ENCODE data around the gene FAM170A.

The FAM170A gene, protein sequence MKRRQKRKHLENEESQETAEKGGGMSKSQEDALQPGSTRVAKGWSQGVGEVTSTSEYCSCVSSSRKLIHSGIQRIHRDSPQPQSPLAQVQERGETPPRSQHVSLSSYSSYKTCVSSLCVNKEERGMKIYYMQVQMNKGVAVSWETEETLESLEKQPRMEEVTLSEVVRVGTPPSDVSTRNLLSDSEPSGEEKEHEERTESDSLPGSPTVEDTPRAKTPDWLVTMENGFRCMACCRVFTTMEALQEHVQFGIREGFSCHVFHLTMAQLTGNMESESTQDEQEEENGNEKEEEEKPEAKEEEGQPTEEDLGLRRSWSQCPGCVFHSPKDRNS

GRCh38 chr5:119629339-119629738 is at the start of gene FAM170A:
FAM170A (plus strand) TSS chr5:119629558; CDS start chr5:119629769, 211 bp downstream.
- no peak for DNase-seq

DNA sequence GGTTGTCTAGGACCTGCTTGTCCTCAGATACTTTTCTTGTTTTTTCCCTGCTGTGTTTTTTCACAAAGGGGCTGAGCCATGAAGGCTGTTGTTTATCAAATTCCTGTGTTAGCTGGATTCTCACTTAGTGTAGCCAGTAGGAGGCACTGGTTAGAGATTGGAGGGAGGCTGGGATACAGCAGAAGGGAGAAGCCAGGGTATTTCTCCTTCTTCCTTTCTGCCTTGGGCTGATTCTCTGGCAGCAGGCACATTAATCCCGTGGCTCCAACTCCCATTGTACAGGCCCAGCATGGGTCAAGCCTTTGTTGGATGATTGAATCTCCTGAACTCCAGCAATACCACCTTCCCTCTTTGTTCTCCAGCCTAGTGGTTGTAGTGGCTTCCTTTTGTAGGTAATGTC is 46.4 kb upstream of the FAM170A start:
- no peak for DNase-seq

GRCh38 chr5:119583684-119584083 is 45.7 kb upstream of the FAM170A start:
- peak; percentile 22 for DNase-seq

GRCh38 chr5:119596046-119596445 is 33.3 kb upstream of the FAM170A start:
- DNase-seq, result no peak

DNA sequence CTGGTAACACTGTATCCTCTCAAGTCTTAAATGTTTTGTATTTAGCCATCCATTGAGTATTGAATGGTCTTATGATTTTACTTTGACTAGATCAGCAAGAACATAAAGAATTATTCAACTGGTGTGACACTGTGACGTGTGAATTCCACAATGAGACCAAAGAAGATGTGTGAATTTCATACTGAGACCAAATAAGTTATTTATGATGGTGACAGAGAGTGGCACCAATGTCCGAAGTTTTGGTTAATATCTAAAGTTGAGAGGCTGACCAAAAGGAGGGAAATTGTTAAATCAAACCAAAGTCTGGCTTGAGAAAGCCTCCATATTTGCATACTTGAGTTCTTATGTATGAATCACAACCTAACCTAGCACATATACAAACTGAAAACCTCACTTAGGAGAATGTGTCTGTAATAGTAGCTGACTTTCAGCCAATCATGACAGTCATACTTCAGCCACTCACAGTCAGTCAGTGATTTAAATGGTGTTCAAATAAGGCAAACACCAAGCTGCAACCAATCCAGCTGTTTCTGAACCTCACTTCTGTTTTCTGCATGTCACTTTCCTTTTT is 31.5 kb upstream of the FAM170A start:
- no peak for DNase-seq

DNA sequence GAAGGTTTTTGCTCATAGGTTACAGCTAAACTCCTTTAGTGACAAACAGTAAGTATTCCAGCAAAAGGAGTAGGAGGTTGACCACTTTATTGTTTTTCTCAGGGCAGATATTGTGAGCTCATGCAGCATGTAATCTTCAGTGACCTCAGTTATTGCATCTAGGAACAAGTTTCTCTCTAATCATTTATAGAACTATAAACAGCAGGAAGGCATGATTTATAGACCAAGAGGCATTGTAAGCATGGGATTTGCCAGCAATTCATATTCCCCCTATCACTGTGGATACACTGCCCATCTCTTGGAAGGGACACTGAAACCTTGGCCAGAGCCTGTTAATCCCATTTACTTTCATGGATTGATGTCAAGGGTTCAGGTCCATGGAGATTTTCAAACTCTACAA is 15.4 kb upstream of the FAM170A start:
- DNase-seq, result no peak

- no peak for DNase-seq
Measured at GRCh38 chr5:119614838-119615237, 14.5 kb upstream of the FAM170A start.

- no peak for DNase-seq
Measured at GRCh38 chr5:119626086-119626485, 3.3 kb upstream of the FAM170A start.

- no peak for DNase-seq
Measured at GRCh38 chr5:119630752-119631440, 1.5 kb downstream of the FAM170A start.

- no peak for DNase-seq
Measured at GRCh38 chr5:119631660-119632059, 2.3 kb downstream of the FAM170A start.

DNA sequence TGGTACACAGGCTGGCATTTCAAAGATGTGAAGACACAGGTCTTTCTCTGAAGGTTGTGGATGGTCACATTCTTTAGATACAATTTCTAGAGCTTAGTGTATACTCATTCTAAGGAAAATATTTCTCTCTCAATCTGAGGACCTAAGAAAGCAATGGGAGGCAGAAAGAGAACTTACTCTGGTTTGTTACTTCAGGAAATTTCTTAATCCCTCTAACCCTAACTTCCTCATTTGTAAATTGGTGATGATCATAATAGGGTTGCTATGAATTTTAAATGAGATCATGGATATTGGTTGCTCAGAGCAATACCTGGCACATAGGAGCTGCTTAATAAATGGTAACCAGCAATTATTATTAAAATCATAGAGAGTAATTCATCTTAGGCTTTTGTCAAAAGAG is 22.1 kb downstream of the FAM170A start:
- no peak for DNase-seq

GRCh38 chr5:119655061-119655460 is 25.7 kb downstream of the FAM170A start:
- peak; percentile 2 for DNase-seq

DNA sequence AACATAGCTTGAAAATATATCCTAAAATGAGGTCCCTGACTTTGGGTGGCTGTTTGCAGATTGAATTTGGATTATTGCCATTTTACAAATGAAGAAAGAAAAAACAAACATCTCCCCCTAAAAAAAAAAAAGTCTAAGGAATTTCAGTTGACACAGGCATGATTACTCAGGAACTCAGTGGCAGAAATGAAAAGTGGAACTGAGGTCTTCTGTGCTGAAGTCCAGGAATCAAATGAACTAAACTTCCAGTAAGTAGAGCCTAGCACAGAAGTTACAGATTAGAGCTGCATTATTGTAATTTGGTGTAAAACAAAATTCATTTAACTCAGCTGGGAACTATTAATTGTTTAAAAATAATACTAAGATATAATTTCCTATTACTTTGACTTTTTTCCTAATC is 26.7 kb downstream of the FAM170A start:
- DNase-seq, result no peak

- DNase-seq, result no peak
Measured at GRCh38 chr5:119666542-119666941, 37.2 kb downstream of the FAM170A start.

GRCh38 chr5:119678351-119679028 is 49.1 kb downstream of the FAM170A start:
- no peak for DNase-seq

GRCh38 chr5:119680080-119680479 is 50.7 kb downstream of the FAM170A start:
- DNase-seq, result no peak

- no peak for DNase-seq
Measured at GRCh38 chr5:119681734-119682133, 52.4 kb downstream of the FAM170A start.

DNA sequence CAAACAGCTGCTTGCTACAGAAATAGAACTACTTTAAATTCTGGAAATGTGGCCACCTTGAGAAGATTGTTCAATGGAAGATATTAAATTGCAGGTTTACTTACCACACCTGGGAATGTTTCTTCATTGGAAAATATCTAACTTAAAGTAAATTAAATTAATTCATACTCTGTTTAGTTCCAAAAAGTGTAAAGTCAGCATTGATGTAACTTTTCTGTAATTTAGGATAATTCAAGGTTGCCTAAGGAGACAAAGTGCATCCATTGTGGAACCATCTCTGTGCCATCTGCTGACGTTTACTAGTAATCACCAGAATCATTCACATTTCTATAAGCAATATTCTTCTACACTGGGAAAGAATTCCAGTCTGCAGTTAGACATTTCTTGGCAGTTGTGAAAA is 53.0 kb downstream of the FAM170A start:
- no peak for DNase-seq
